Measurements from ENCODE around the gene CTNND2.

The CTNND2 gene

GRCh38 chr5:11770310-11770709, 133.9 kb downstream of the CTNND2 start:
- Mint-ChIP-seq H3K4me1 (no peaks in the 10 kb centered on the region), H3K27ac (no peak overlapping the region), H3K27me3 (no peaks in the 10 kb centered on the region), H3K9me3 (peaks cover 4 to 7% of the 10 kb centered on the region in 2 donors), H3K4me3 (no peak overlapping the region)
- ATAC-seq: no peak
- DNase-seq: no peak

DNA sequence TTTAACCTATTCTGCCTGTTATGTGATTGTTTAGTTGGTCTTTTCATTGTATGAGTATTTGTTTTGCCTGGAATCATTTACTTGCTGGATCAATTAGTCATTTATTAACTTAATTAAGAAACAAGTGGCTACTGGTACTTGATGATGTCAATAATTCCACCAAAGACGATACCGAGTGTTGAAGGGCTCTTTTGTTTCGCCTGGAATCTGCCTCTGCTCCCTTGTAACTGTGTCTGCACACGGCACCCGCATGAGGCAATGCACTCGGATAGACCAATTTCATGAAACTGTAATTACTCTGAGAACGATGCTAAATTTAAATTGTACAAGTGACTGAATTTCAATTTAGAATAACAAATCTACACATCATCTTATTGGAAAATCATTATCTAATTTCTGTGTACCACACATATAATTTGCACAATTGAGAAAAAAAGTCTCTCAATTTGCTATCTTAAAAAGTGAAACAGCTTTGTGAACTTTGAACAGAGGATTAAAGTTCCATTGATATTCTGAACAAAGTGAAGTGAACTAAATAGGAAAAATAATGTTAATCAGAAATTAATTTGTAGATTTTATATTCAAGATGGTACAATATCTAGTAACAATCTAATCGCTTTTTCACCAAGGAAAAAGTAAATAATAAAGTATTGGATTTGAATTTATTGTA, 143.2 kb downstream of the CTNND2 start:
- peaks cover 0 to 27% of the 10 kb centered on the region in 2 donors for H3K9me3 Mint-ChIP-seq
- no peaks in the 10 kb centered on the region for H3K27me3 Mint-ChIP-seq
- H3K4me3 Mint-ChIP-seq: no peak overlapping the region
- H3K27ac Mint-ChIP-seq: no peak overlapping the region
- ATAC-seq (no peak), DNase-seq (no peak)
- no peaks in the 10 kb centered on the region for H3K4me1 Mint-ChIP-seq

DNA sequence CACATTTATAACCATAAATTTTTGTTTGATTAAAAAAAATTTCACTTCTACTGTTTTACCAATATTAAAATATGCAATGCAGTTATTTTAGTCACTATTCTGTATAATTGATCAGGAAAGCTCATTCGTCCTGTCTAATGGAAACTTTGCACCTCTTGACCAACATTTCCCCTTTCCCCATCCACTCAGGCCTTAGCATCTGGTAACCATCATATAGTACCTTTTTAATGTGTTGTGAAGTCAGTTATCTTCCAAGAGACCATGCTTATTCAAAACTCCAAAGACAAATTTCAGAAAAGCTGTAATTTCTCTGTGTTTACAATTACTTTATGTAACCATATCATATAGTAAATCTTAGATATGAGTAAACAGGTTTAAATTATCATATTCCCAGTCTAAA, 145.9 kb downstream of the CTNND2 start:
- no peaks in the 10 kb centered on the region for H3K4me1 Mint-ChIP-seq
- no peak overlapping the region for H3K4me3 Mint-ChIP-seq
- no peaks in the 10 kb centered on the region for H3K27me3 Mint-ChIP-seq

DNA sequence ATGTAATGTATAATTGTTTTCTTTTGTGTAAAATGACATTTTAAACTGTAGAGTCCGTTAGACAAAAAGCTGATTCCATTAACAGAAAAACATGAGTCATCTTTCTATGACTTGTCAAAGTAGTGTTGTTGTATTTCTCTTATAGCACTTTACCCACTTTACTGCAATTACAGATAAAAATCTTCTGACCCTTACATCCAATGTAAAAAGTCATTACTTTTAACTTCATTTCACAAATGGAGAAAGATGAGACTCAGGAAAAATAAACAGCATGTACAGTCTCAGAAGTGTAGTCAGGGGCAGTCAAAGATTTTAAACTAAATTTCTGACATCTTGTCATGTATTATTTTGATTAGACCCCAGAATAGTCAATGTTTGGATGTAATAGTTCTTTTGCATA, 146.6 kb downstream of the CTNND2 start:
- Mint-ChIP-seq H3K9me3 (peaks cover 6 to 23% of the 10 kb centered on the region in 2 donors), H3K27ac (no peak overlapping the region), H3K4me1 (no peaks in the 10 kb centered on the region), H3K27me3 (no peaks in the 10 kb centered on the region), H3K4me3 (no peak overlapping the region)
- no peak for DNase-seq
- ATAC-seq: no peak

More for the DNA sequence above, 145.9 kb downstream of the CTNND2 start:
- ATAC-seq: no peak
- no peak for DNase-seq
- H3K27ac Mint-ChIP-seq: no peak overlapping the region
- peaks cover 6 to 29% of the 10 kb centered on the region in 2 donors for H3K9me3 Mint-ChIP-seq

DNA sequence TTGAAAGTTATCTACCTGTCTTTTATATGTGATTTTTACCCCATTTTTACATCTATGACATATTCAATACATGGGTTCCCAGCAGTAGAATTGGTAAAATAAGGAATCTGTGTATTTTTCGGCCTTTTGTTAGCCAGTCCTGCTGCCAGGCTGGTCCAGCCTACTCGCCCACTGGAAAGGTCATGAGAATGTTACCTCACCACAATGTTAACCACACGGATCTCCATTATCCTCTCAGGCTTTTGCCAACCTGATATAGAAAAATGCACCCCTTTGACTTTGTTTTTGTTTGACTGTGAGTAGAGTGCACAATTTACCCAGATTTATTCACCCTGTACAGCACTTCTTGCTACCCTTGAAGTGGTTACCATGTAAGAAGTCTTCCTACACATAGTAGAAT, 167.2 kb downstream of the CTNND2 start:
- Mint-ChIP-seq H3K27me3 (no peaks in the 10 kb centered on the region), H3K4me1 (no peaks in the 10 kb centered on the region), H3K9me3 (peaks cover 0 to 6% of the 10 kb centered on the region in 2 donors), H3K4me3 (no peak overlapping the region), H3K27ac (no peak overlapping the region)
- no peak for DNase-seq
- ATAC-seq: no peak

- Mint-ChIP-seq H3K9me3 (peaks cover 0 to 5% of the 10 kb centered on the region in 2 donors), H3K4me3 (no peak overlapping the region), H3K27ac (no peak overlapping the region), H3K27me3 (no peaks in the 10 kb centered on the region), H3K4me1 (no peaks in the 10 kb centered on the region)
- ATAC-seq (no peak), DNase-seq (no peak)
These were observed 169.9 kb downstream of the CTNND2 start for GRCh38 chr5:11734369-11734768.

- peaks cover 0 to 5% of the 10 kb centered on the region in 2 donors for H3K9me3 Mint-ChIP-seq
- H3K4me3 Mint-ChIP-seq: no peak overlapping the region
- H3K27me3 Mint-ChIP-seq: no peaks in the 10 kb centered on the region
- no peak overlapping the region for H3K27ac Mint-ChIP-seq
- ATAC-seq: no peak
- no peaks in the 10 kb centered on the region for H3K4me1 Mint-ChIP-seq
- DNase-seq: no peak
These were observed 170.4 kb downstream of the CTNND2 start for GRCh38 chr5:11733840-11734192.

- ATAC-seq (no peak), DNase-seq (no peak)
- H3K27ac Mint-ChIP-seq: peak overlapping the region in 1 of 2 donors; percentile 48
- no peaks in the 10 kb centered on the region for H3K4me1 Mint-ChIP-seq
- H3K27me3 Mint-ChIP-seq: no peaks in the 10 kb centered on the region
- H3K9me3 Mint-ChIP-seq: peaks cover 0 to 5% of the 10 kb centered on the region in 2 donors
- no peak overlapping the region for H3K4me3 Mint-ChIP-seq
These were observed 170.9 kb downstream of the CTNND2 start for GRCh38 chr5:11733185-11733839.

DNA sequence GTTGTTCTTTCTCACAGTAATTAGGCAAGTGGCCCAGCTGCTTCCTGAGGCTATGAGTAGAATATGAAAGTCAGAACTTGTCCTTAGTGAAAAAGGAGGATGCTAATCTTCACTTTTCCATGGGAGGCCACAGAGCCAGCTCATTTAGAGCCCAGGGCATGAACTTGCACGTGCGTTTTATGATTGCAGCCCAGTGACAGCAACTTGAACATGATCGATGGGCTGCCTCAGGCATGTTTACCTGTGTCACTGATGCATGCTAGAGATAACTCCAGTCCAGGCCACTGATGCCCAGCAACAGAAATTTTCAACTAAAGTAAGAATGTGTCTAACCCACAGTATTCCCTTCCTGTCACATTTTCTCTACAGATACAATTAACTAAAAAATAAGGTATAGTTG, 179.3 kb downstream of the CTNND2 start:
- Mint-ChIP-seq H3K4me1 (no peaks in the 10 kb centered on the region), H3K27ac (no peak overlapping the region), H3K27me3 (no peaks in the 10 kb centered on the region), H3K4me3 (no peak overlapping the region), H3K9me3 (no peaks in the 10 kb centered on the region)
- DNase-seq (no peak), ATAC-seq (no peak)

GRCh38 chr5:11719888-11720481, 184.3 kb downstream of the CTNND2 start:
- Mint-ChIP-seq H3K27me3 (no peaks in the 10 kb centered on the region), H3K27ac (no peak overlapping the region), H3K4me1 (no peaks in the 10 kb centered on the region), H3K9me3 (no peaks in the 10 kb centered on the region), H3K4me3 (no peak overlapping the region)
- DNase-seq: peak in 1 of 2 donors; percentile 9
- ATAC-seq: no peak

GRCh38 chr5:11715461-11716196, 188.6 kb downstream of the CTNND2 start:
- H3K9me3 Mint-ChIP-seq: no peaks in the 10 kb centered on the region
- H3K27ac Mint-ChIP-seq: no peak overlapping the region
- no peaks in the 10 kb centered on the region for H3K4me1 Mint-ChIP-seq
- no peaks in the 10 kb centered on the region for H3K27me3 Mint-ChIP-seq
- ATAC-seq (no peak), DNase-seq (no peak)
- no peak overlapping the region for H3K4me3 Mint-ChIP-seq

GRCh38 chr5:11711932-11712331, 192.3 kb downstream of the CTNND2 start:
- Mint-ChIP-seq H3K4me3 (no peak overlapping the region), H3K4me1 (no peaks in the 10 kb centered on the region), H3K27me3 (no peaks in the 10 kb centered on the region), H3K9me3 (no peaks in the 10 kb centered on the region), H3K27ac (no peak overlapping the region)
- DNase-seq (no peak), ATAC-seq (no peak)

GRCh38 chr5:11709021-11709420, 195.2 kb downstream of the CTNND2 start:
- DNase-seq: no peak
- Mint-ChIP-seq H3K4me1 (no peaks in the 10 kb centered on the region), H3K4me3 (no peak overlapping the region), H3K27ac (no peak overlapping the region), H3K27me3 (no peaks in the 10 kb centered on the region), H3K9me3 (no peaks in the 10 kb centered on the region)
- ATAC-seq: no peak

- Mint-ChIP-seq H3K9me3 (no peaks in the 10 kb centered on the region), H3K4me1 (no peaks in the 10 kb centered on the region), H3K27ac (no peak overlapping the region), H3K4me3 (no peak overlapping the region), H3K27me3 (no peaks in the 10 kb centered on the region)
- no peak for DNase-seq
- ATAC-seq: no peak
These were observed 199.3 kb downstream of the CTNND2 start for GRCh38 chr5:11704916-11705315.

- no peak overlapping the region for H3K27ac Mint-ChIP-seq
- H3K9me3 Mint-ChIP-seq: peaks cover 4 to 6% of the 10 kb centered on the region in 2 donors
- no peaks in the 10 kb centered on the region for H3K27me3 Mint-ChIP-seq
- no peaks in the 10 kb centered on the region for H3K4me1 Mint-ChIP-seq
- no peak for ATAC-seq
- no peak overlapping the region for H3K4me3 Mint-ChIP-seq
- no peak for DNase-seq
These were observed 203.9 kb downstream of the CTNND2 start for GRCh38 chr5:11700391-11700790.

DNA sequence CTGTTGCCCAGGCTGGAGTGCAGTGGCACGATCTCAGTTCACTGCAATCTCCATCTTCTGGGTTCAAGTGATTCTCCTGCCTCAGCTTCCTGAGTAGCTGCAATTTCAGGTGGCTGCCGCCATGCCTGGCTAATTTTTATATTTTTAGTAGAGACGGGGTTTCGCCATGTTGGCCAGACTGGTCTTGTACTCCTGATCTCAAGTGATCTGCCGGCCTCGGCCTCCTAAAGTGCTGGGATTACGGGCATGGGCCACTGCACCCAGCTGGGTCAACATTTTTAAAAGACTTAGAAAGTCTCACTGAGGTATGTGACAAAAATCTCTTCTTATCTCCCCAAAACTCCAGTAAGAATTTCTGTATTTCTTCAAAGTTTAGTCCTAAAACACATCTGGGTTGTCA, 211.6 kb downstream of the CTNND2 start:
- Mint-ChIP-seq H3K9me3 (peaks cover 0 to 2% of the 10 kb centered on the region in 2 donors), H3K27me3 (no peaks in the 10 kb centered on the region), H3K4me3 (no peak overlapping the region), H3K4me1 (no peaks in the 10 kb centered on the region), H3K27ac (no peak overlapping the region)
- DNase-seq (no peak), ATAC-seq (no peak)

Data from stimulated activated naive CD8-positive, alpha-beta T cell treated with anti-CD3 and anti-CD28 coated beads, Interleukin-15, amount 100 ng/mL, for 72 hours (primary cell).